Testis (tissue), 3 donors: ENCODE results near the gene BABAM2. TPM values are rescaled to one million over a fixed set of nuclear protein-coding genes. Genes with fewer than 3 reads are reported as not detected.

Source experiments
- DNase-seq: peaks from one replicate; pipeline ENCODE4 v3.0.0-alpha.2; 2019
- H3K27ac ChIP-seq, 2 donors: fragments of 200-600 bp; sonication (generic); one replicate each; pipeline ENCODE4 v1.5.1; 2019
- H3K27me3 ChIP-seq: fragments of 200-600 bp; sonication (generic); one replicate; pipeline ENCODE4 v1.5.1; 2019
- H3K36me3 ChIP-seq: fragments of 200-600 bp; sonication (generic); one replicate; pipeline ENCODE4 v1.5.1; 2017; ENCODE audit warnings: low read depth; ENCODE audit errors: missing control alignments
- H3K4me1 ChIP-seq: fragments of 200-600 bp; sonication (generic); one replicate; pipeline ENCODE4 v1.5.1; 2019
- H3K4me3 ChIP-seq, 2 donors: fragments of 200-600 bp; sonication (generic); one replicate each; pipeline ENCODE4 v1.5.1; 2017 to 2019
- H3K9me3 ChIP-seq: fragments of 200-600 bp; sonication (generic); one replicate; pipeline ENCODE4 v1.5.1; 2017
- POLR2A ChIP-seq: fragments of 450-650 bp; IDR thresholded peaks from one replicate; pipeline ENCODE4 v1.6.1; 2017; ENCODE audit warnings: antibody characterized with exemption, mild to moderate bottlenecking, moderate library complexity
- WGBS, 2 donors: methylation state at CpG; one replicate each; pipeline ENCODE4 v1.1.5; 2018; 5-methylcytosine and 5-hydroxymethylcytosine counted together
- intact Hi-C: fragments of 100-400 bp; cut with DNase I; formaldehyde crosslinking; loops from one replicate; pipeline ENCODE4 v1.15.1; 2023; ENCODE audit warnings: low total_unique reads
- polyA plus RNA-seq: library from polyadenylated mRNA; stranded (reverse); fragments of 350-450 nt; fragmentation: Illumina TruSeq; extraction: RNeasy Lipid Tissue Mini Kit (QIAGEN cat#74804); gene quantifications from one replicate; pipeline ENCODE4 v1.2.3, GENCODE V29; 2014; ENCODE audit warnings: low read depth, low replicate concordance; ENCODE audit not compliant: insufficient read depth
- total RNA-seq, 2 donors: library from RNA; depleted of rRNA; stranded (reverse); fragments of >200 nt; gene quantifications; one replicate each; pipeline ENCODE4 v1.2.3, GENCODE V29; 2016
- TF ChIP-seq, protein P1 (sequence below), 3 experiments: fragments of 450-650 bp in 2 of 3; fragments of 200-600 bp in 1 of 3; sonication (generic) in 1 of 3; IDR thresholded peaks; one replicate each; pipeline ENCODE4 v1.5.1; 2016 to 2019; ENCODE audit warnings: antibody characterized with exemption in 3 of 3, mild to moderate bottlenecking in 2 of 3, moderate library complexity in 1 of 3

Gene BABAM2
- total and polyA plus RNA-seq, 3 donors from 2014 or later: 49.2 to 70.6 (median 59.1) TPM

DNA sequence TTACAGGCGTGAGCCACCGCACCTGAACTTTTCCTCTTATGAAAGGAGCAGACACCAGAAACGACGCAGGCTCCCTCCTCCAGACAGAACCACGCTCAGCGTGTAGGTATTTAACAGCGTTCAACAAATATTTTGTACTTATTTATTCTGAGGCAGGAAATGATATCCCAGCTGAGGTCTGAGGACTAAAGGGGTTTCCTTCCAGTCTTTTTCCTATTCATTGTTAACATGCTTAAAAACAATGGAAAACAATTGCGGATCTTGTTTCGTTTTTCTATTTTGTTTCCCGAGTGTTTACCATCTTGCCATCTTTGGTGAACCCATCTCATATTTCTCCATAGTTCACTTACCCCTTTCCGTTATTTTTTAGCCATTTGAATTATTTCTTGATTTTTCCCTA, 458.4 kb downstream of the BABAM2 start:
- no peaks in the 10 kb centered on the region for H3K36me3 ChIP-seq
- DNase-seq: no peak
- H3K27ac ChIP-seq: no peak overlapping the region
- 93 to 94% methylated on average over 11 of the region's 11 CpGs for WGBS, 2 donors
- intact Hi-C loops: no loop called here
- no peaks in the 10 kb centered on the region for H3K27me3 ChIP-seq
- H3K4me1 ChIP-seq: peaks cover 17% of the 10 kb centered on the region
- H3K9me3 ChIP-seq: no peaks in the 10 kb centered on the region
- TF ChIP-seq, protein P1, sequence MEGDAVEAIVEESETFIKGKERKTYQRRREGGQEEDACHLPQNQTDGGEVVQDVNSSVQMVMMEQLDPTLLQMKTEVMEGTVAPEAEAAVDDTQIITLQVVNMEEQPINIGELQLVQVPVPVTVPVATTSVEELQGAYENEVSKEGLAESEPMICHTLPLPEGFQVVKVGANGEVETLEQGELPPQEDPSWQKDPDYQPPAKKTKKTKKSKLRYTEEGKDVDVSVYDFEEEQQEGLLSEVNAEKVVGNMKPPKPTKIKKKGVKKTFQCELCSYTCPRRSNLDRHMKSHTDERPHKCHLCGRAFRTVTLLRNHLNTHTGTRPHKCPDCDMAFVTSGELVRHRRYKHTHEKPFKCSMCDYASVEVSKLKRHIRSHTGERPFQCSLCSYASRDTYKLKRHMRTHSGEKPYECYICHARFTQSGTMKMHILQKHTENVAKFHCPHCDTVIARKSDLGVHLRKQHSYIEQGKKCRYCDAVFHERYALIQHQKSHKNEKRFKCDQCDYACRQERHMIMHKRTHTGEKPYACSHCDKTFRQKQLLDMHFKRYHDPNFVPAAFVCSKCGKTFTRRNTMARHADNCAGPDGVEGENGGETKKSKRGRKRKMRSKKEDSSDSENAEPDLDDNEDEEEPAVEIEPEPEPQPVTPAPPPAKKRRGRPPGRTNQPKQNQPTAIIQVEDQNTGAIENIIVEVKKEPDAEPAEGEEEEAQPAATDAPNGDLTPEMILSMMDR (IDR thresholded peaks at IDR 0.05): no peak
- no peak for TF ChIP-seq POLR2A
- no peak overlapping the region for H3K4me3 ChIP-seq

DNA sequence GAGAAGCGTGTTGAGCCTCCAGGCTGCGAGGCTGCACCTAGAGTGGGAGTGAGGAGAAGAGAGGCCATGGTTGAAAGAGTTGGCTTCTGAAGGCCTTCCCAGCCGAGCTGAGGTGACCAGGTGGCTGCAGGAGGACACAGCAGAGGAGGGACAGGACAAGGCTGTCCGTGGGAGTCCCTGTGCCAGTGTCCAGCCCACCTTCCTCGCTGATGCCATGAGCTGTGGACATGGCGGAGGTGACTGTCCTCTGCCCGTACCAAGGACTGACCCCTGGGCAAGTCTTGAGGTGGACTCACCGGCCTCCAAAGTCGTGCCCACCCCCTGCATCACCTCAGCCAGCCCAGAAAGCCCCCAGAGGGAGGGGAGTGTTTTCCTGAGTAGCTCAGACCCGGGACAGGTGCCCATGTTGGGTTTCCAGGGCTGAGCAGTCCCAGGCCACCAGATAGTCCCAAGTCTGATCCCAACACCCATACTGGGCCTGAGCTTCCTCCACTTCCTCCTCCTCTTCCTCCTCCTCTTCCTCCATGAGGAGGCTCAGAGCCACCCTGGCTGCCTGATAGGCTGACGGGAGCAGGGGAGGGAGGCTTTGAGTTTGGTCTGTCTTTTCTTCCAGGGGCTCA, 459.1 kb downstream of the BABAM2 start:
- Histone ChIP-seq H3K4me1 (peaks cover 11% of the 10 kb centered on the region), H3K4me3 (no peak overlapping the region), H3K36me3 (no peaks in the 10 kb centered on the region), H3K9me3 (no peaks in the 10 kb centered on the region), H3K27me3 (no peaks in the 10 kb centered on the region), H3K27ac (no peak overlapping the region)
- intact Hi-C loops: no loop called here
- WGBS, 2 donors: 81 to 86% methylated on average over 6 to 11 of the region's 11 CpGs
- DNase-seq: no peak
- TF ChIP-seq, protein P1 (IDR thresholded peaks at IDR 0.05): no peak
- TF ChIP-seq POLR2A: no peak

DNA sequence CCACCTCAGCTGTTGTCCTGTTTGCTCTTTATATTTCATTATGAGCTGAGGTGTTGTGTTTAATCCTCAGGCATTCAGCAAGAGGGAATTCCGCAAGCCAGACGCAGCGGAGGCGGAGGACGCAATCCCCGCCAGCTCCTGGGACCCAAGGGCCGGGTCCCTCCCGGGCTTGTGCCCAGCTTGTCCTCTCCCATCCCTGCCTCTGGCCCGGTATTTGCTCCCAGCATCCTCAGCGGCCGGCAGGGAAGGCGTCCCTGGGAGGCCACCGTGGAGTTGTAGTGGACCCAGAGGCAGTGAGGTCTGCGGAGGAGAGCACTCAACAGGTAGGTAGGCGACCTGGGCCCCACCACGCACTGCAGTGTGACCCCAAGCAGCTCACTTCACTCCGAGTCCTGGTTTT, 459.7 kb downstream of the BABAM2 start:
- intact Hi-C loops: no loop called here
- H3K27ac ChIP-seq: no peak overlapping the region
- no peak overlapping the region for H3K4me3 ChIP-seq
- DNase-seq: no peak
- no peaks in the 10 kb centered on the region for H3K9me3 ChIP-seq
- TF ChIP-seq, protein P1 (IDR thresholded peaks at IDR 0.05): no peak
- TF ChIP-seq POLR2A: no peak
- no peaks in the 10 kb centered on the region for H3K27me3 ChIP-seq
- WGBS, 2 donors: 95 to 98% methylated on average over 16 to 17 of the region's 17 CpGs
- no peaks in the 10 kb centered on the region for H3K36me3 ChIP-seq
- H3K4me1 ChIP-seq: peaks cover 7% of the 10 kb centered on the region

DNA sequence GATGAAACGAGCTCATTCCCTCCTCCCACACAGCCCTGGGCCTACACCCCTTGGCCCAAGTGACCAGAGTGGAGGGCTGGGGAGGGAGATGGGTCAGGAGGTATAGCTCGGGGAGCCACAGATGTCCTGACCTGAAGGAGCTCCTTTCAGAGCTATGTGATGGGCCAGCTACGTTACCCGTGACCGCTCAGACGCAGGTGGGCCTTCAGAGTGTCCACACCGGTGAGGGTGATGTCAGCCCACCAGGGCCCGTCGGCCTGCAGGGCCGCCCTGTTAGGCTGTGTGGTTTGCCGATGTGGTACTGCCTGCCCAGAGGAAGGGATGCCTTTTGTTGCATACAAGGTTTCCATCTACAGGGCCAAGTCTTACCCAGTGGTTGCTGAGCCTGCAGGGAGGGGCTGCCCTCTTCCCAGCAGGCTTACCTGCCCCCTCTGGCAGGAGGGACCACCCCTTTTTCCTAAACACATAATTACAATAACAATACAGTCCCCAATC, 460.3 kb downstream of the BABAM2 start:
- intact Hi-C loops: no loop called here
- H3K4me3 ChIP-seq: no peak overlapping the region
- H3K27me3 ChIP-seq: no peaks in the 10 kb centered on the region
- H3K27ac ChIP-seq: no peak overlapping the region
- DNase-seq: no peak
- H3K36me3 ChIP-seq: no peaks in the 10 kb centered on the region
- H3K4me1 ChIP-seq: peaks cover 13% of the 10 kb centered on the region
- WGBS, 2 donors: 83 to 92% methylated on average over 4 to 11 of the region's 11 CpGs
- TF ChIP-seq, protein P1 (IDR thresholded peaks at IDR 0.05): no peak
- no peak for TF ChIP-seq POLR2A
- no peaks in the 10 kb centered on the region for H3K9me3 ChIP-seq

DNA sequence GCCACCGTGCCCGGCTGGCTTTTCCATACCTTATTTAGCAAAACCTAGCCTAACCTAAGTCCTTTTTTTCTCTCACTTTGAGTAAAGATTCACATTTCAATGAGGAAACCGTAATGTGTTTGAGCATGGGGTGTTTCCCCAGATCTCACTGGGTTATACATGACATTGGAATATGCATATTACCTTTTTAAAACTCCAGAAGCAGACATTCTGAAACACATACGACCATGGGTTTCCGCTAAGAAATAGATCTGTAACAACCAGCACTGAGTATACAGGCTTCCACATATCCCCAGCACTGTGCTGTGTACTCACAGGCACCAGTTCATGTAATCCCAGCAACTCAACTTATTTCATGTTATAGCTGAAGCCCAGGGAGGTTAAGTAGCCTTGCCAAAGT, 461.1 kb downstream of the BABAM2 start:
- no peaks in the 10 kb centered on the region for H3K9me3 ChIP-seq
- intact Hi-C loops: no loop called here
- TF ChIP-seq, protein P1 (IDR thresholded peaks at IDR 0.05): no peak
- TF ChIP-seq POLR2A: no peak

More for the DNA sequence above, 461.1 kb downstream of the BABAM2 start:
- H3K4me1 ChIP-seq: peaks cover 21% of the 10 kb centered on the region
- H3K4me3 ChIP-seq: no peak overlapping the region
- no peak overlapping the region for H3K27ac ChIP-seq
- no peaks in the 10 kb centered on the region for H3K27me3 ChIP-seq
- 94% methylated on average over 5 of the region's 5 CpGs for WGBS, 2 donors
- no peaks in the 10 kb centered on the region for H3K36me3 ChIP-seq
- no peak for DNase-seq
